Large intestine (tissue), 3 donors: ENCODE data around the gene HMX1. TPM values are rescaled to one million over a fixed set of nuclear protein-coding genes. Genes with fewer than 3 reads are reported as not detected.

ENCODE experiments used
- DNase-seq, 2 donors: peaks; one replicate each; pipeline versions ENCODE4 v3.0.0 to v3.0.0-alpha.2; 2013
- H3K27ac ChIP-seq: one replicate; pipeline ENCODE4 v1.5.1; 2013; ENCODE audit warnings: low read length
- H3K27me3 ChIP-seq: 2 replicates; pipeline ENCODE4 v1.6.1; 2013; ENCODE audit warnings: low read length; ENCODE audit not compliant: control insufficient read depth, insufficient read depth
- H3K36me3 ChIP-seq: 2 replicates; pipeline ENCODE4 v1.6.1; 2013; ENCODE audit warnings: low read length; ENCODE audit not compliant: control insufficient read depth, insufficient read depth
- H3K4me1 ChIP-seq: one replicate; pipeline ENCODE4 v1.6.1; 2013; ENCODE audit warnings: low read length; ENCODE audit not compliant: control insufficient read depth, insufficient read depth
- H3K4me3 ChIP-seq: one replicate; pipeline ENCODE4 v1.5.1; 2013; ENCODE audit warnings: low read length
- H3K9me3 ChIP-seq: one replicate; pipeline ENCODE4 v1.6.1; 2013; ENCODE audit warnings: mild to moderate bottlenecking, low read depth, low read length, moderate library complexity; ENCODE audit not compliant: control insufficient read depth
- whole genome bisulfite sequencing: methylation state at CpG from one replicate; pipeline ENCODE4 v1.1.5; 2013; ENCODE audit warnings: low lambda C conversion rate; ENCODE audit not compliant: insufficient coverage; 5-methylcytosine and 5-hydroxymethylcytosine counted together
- polyA plus RNA-seq: library from polyadenylated mRNA; unstranded; fragments of 120-200 nt; gene quantifications from one replicate; pipeline ENCODE4 v1.2.1, GENCODE V29; 2013

Gene HMX1
- polyA plus RNA-seq, 1 donor: not detected

- no peaks in the 10 kb centered on the region for H3K36me3 ChIP-seq
- no CpG with 5 or more reads among the region's 2 CpGs for WGBS
- no peak for DNase-seq
- no peak overlapping the region for H3K4me3 ChIP-seq
- H3K27me3 ChIP-seq: peaks cover 2% of the 10 kb centered on the region
- no peak overlapping the region for H3K27ac ChIP-seq
- H3K9me3 ChIP-seq: no peaks in the 10 kb centered on the region
- no peaks in the 10 kb centered on the region for H3K4me1 ChIP-seq
Measured at GRCh38 chr4:8829584-8829983, 42.1 kb downstream of the HMX1 start.

- no peak overlapping the region for H3K27ac ChIP-seq
- no peaks in the 10 kb centered on the region for H3K4me1 ChIP-seq
- H3K27me3 ChIP-seq: peaks cover 2% of the 10 kb centered on the region
- no peak overlapping the region for H3K4me3 ChIP-seq
- no peaks in the 10 kb centered on the region for H3K9me3 ChIP-seq
- WGBS: 100% methylated on average over 1 of the region's 4 CpGs
- DNase-seq: no peak
- no peaks in the 10 kb centered on the region for H3K36me3 ChIP-seq
Measured at GRCh38 chr4:8828869-8829268, 42.8 kb downstream of the HMX1 start.

GRCh38 chr4:8821151-8821950 lies 50.3 kb downstream of the HMX1 start:
- no peaks in the 10 kb centered on the region for H3K9me3 ChIP-seq
- no peaks in the 10 kb centered on the region for H3K27me3 ChIP-seq
- no peaks in the 10 kb centered on the region for H3K4me1 ChIP-seq
- H3K27ac ChIP-seq: no peak overlapping the region
- no peak for DNase-seq
- H3K4me3 ChIP-seq: no peak overlapping the region
- WGBS: no CpG with 5 or more reads among the region's 21 CpGs
- H3K36me3 ChIP-seq: no peaks in the 10 kb centered on the region

- H3K4me3 ChIP-seq: no peak overlapping the region
- H3K4me1 ChIP-seq: no peaks in the 10 kb centered on the region
- no peak overlapping the region for H3K27ac ChIP-seq
- no CpG with 5 or more reads among the region's 30 CpGs for WGBS
- H3K27me3 ChIP-seq: no peaks in the 10 kb centered on the region
- no peaks in the 10 kb centered on the region for H3K36me3 ChIP-seq
- DNase-seq: no peak
- no peaks in the 10 kb centered on the region for H3K9me3 ChIP-seq
Measured at GRCh38 chr4:8820178-8821102, 51.2 kb downstream of the HMX1 start.

- Histone ChIP-seq H3K9me3 (no peaks in the 10 kb centered on the region), H3K36me3 (no peaks in the 10 kb centered on the region), H3K27me3 (no peaks in the 10 kb centered on the region), H3K4me3 (no peak overlapping the region), H3K27ac (no peak overlapping the region), H3K4me1 (no peaks in the 10 kb centered on the region)
- no CpG with 5 or more reads among the region's 19 CpGs for WGBS
- DNase-seq: no peak
Measured at GRCh38 chr4:8819473-8820177, 52.0 kb downstream of the HMX1 start.

GRCh38 chr4:8819019-8819418 lies 52.6 kb downstream of the HMX1 start:
- Histone ChIP-seq H3K4me1 (no peaks in the 10 kb centered on the region), H3K4me3 (no peak overlapping the region), H3K36me3 (no peaks in the 10 kb centered on the region), H3K27me3 (no peaks in the 10 kb centered on the region), H3K27ac (no peak overlapping the region), H3K9me3 (no peaks in the 10 kb centered on the region)
- WGBS: no CpG with 5 or more reads among the region's 8 CpGs
- DNase-seq: no peak

- Histone ChIP-seq H3K4me3 (no peak overlapping the region), H3K9me3 (no peaks in the 10 kb centered on the region), H3K36me3 (no peaks in the 10 kb centered on the region), H3K27me3 (no peaks in the 10 kb centered on the region), H3K27ac (no peak overlapping the region), H3K4me1 (no peaks in the 10 kb centered on the region)
- no CpG with 5 or more reads among the region's 11 CpGs for WGBS
- no peak for DNase-seq
Measured at GRCh38 chr4:8818063-8818881, 53.4 kb downstream of the HMX1 start.

GRCh38 chr4:8817813-8818062 lies 53.9 kb downstream of the HMX1 start:
- no peak for DNase-seq
- no CpG with 5 or more reads among the region's 5 CpGs for WGBS
- no peak overlapping the region for H3K4me3 ChIP-seq
- no peak overlapping the region for H3K27ac ChIP-seq
- no peaks in the 10 kb centered on the region for H3K4me1 ChIP-seq
- no peaks in the 10 kb centered on the region for H3K27me3 ChIP-seq
- H3K9me3 ChIP-seq: no peaks in the 10 kb centered on the region
- no peaks in the 10 kb centered on the region for H3K36me3 ChIP-seq

GRCh38 chr4:8817096-8817812 lies 54.4 kb downstream of the HMX1 start:
- no peaks in the 10 kb centered on the region for H3K4me1 ChIP-seq
- no CpG with 5 or more reads among the region's 13 CpGs for WGBS
- no peak overlapping the region for H3K27ac ChIP-seq
- H3K9me3 ChIP-seq: no peaks in the 10 kb centered on the region
- no peak for DNase-seq
- H3K27me3 ChIP-seq: no peaks in the 10 kb centered on the region
- H3K36me3 ChIP-seq: no peaks in the 10 kb centered on the region
- H3K4me3 ChIP-seq: no peak overlapping the region
